Dermis blood vessel endothelial cell (primary cell): Measurements from ENCODE around the gene ASTN2. TPM values are rescaled to one million over a fixed set of nuclear protein-coding genes. Genes with fewer than 3 reads are reported as not detected.
"Not testable (repeated sequence)": the region's sequence is repeated elsewhere in the genome, so short reads cannot be mapped to it uniquely, and the experiment has no call there.

Source experiments
- DNase-seq: peaks from one replicate; pipeline ENCODE4 v3.0.0; 2010
- total RNA-seq: library from RNA; depleted of rRNA; stranded (reverse); fragments of >200 nt; gene quantifications from 2 replicates; pipeline ENCODE4 v1.2.3, GENCODE V29; 2014

Gene ASTN2
- total RNA-seq, 1 donor from 2014 or later, result 1.9 TPM

GRCh38 chr9:116844621-116845020 is 570.2 kb downstream of the ASTN2 start:
- DNase-seq, result no peak

GRCh38 chr9:116843863-116844620 is 570.8 kb downstream of the ASTN2 start:
- no peak for DNase-seq

- DNase-seq, result no peak
These were observed 572.2 kb downstream of the ASTN2 start for GRCh38 chr9:116842658-116843057.

GRCh38 chr9:116838468-116838867 is 576.4 kb downstream of the ASTN2 start:
- not testable (repeated sequence) for DNase-seq

- no peak for DNase-seq
These were observed 577.6 kb downstream of the ASTN2 start for GRCh38 chr9:116837018-116837989.

- not testable (repeated sequence) for DNase-seq
These were observed 584.5 kb downstream of the ASTN2 start for GRCh38 chr9:116830321-116830720.

- DNase-seq, result no peak
These were observed 593.1 kb downstream of the ASTN2 start for GRCh38 chr9:116821633-116822229.

GRCh38 chr9:116819116-116819515 is 595.7 kb downstream of the ASTN2 start:
- no peak for DNase-seq

GRCh38 chr9:116817762-116818161 is 597.1 kb downstream of the ASTN2 start:
- no peak for DNase-seq

GRCh38 chr9:116816484-116816883 is 598.4 kb downstream of the ASTN2 start:
- DNase-seq, result no peak

GRCh38 chr9:116815835-116816234 is 599.0 kb downstream of the ASTN2 start:
- no peak for DNase-seq

- no peak for DNase-seq
These were observed 601.9 kb downstream of the ASTN2 start for GRCh38 chr9:116813031-116813300.

- DNase-seq, result no peak
These were observed 602.4 kb downstream of the ASTN2 start for GRCh38 chr9:116812231-116813030.

- no peak for DNase-seq
These were observed 605.2 kb downstream of the ASTN2 start for GRCh38 chr9:116809656-116810055.

GRCh38 chr9:116806075-116806474 is 608.8 kb downstream of the ASTN2 start:
- DNase-seq, result no peak

GRCh38 chr9:116800885-116801284 is 614.0 kb downstream of the ASTN2 start:
- no peak for DNase-seq

- DNase-seq, result no peak
These were observed 614.8 kb downstream of the ASTN2 start for GRCh38 chr9:116800074-116800473.

- no peak for DNase-seq
These were observed 616.3 kb downstream of the ASTN2 start for GRCh38 chr9:116798521-116798920.

- no peak for DNase-seq
These were observed 617.6 kb downstream of the ASTN2 start for GRCh38 chr9:116797276-116797675.

GRCh38 chr9:116796669-116797068 is 618.2 kb downstream of the ASTN2 start:
- DNase-seq, result no peak

GRCh38 chr9:116795821-116796220 is 619.0 kb downstream of the ASTN2 start:
- DNase-seq, result no peak

GRCh38 chr9:116792271-116792670 is 622.6 kb downstream of the ASTN2 start:
- no peak for DNase-seq

- no peak for DNase-seq
These were observed 623.5 kb downstream of the ASTN2 start for GRCh38 chr9:116791326-116791725.
